Measurements from ENCODE around the gene ALDH3B1.
A peak's percentile ranks its signal among the peaks of the same experiment; 100 is the strongest.

The ALDH3B1 gene

GRCh38 chr11:68013611-68014156 is 3.6 kb downstream of the ALDH3B1 start:
- DNase-seq (ENCODE audit: low read depth in 2 of 2): no peak

GRCh38 chr11:68014157-68014946 is 4.2 kb downstream of the ALDH3B1 start:
- DNase-seq (ENCODE audit: low read depth in 2 of 2): no peak

GRCh38 chr11:68014947-68015447 is 4.9 kb downstream of the ALDH3B1 start:
- DNase-seq (ENCODE audit: low read depth in 2 of 2): no peak

- no peak for DNase-seq (ENCODE audit: low read depth in 2 of 2)
Observed at GRCh38 chr11:68015467-68015866, 5.3 kb downstream of the ALDH3B1 start.

- no peak for DNase-seq (ENCODE audit: low read depth in 2 of 2)
Observed at GRCh38 chr11:68016161-68016903, 6.2 kb downstream of the ALDH3B1 start.

- no peak for DNase-seq (ENCODE audit: low read depth in 2 of 2)
Observed at GRCh38 chr11:68016904-68017817, 7.0 kb downstream of the ALDH3B1 start.

GRCh38 chr11:68017980-68018729 is 8.0 kb downstream of the ALDH3B1 start:
- no peak for DNase-seq (ENCODE audit: low read depth in 2 of 2)

GRCh38 chr11:68018730-68019190 is 8.6 kb downstream of the ALDH3B1 start:
- DNase-seq (ENCODE audit: low read depth in 2 of 2): no peak

GRCh38 chr11:68019486-68019885 is 9.4 kb downstream of the ALDH3B1 start:
- no peak for DNase-seq (ENCODE audit: low read depth in 2 of 2)

GRCh38 chr11:68020575-68020974 is 10.4 kb downstream of the ALDH3B1 start:
- DNase-seq (ENCODE audit: low read depth in 2 of 2): no peak

GRCh38 chr11:68021167-68021787 is 11.2 kb downstream of the ALDH3B1 start:
- no peak for DNase-seq (ENCODE audit: low read depth in 2 of 2)

GRCh38 chr11:68022531-68022930 is 12.4 kb downstream of the ALDH3B1 start:
- no peak for DNase-seq (ENCODE audit: low read depth in 2 of 2)

GRCh38 chr11:68024508-68024907 is 14.4 kb downstream of the ALDH3B1 start:
- no peak for DNase-seq (ENCODE audit: low read depth in 2 of 2)

- DNase-seq (ENCODE audit: low read depth in 2 of 2): no peak
Observed at GRCh38 chr11:68025047-68025446, 14.9 kb downstream of the ALDH3B1 start.

- DNase-seq (ENCODE audit: low read depth in 2 of 2): no peak
Observed at GRCh38 chr11:68026391-68027105, 16.4 kb downstream of the ALDH3B1 start.

- no peak for DNase-seq (ENCODE audit: low read depth in 2 of 2)
Observed at GRCh38 chr11:68027667-68028066, 17.5 kb downstream of the ALDH3B1 start.

- no peak for DNase-seq (ENCODE audit: low read depth in 2 of 2)
Observed at GRCh38 chr11:68028802-68029545, 18.8 kb downstream of the ALDH3B1 start.

- DNase-seq (ENCODE audit: low read depth in 2 of 2): peak; percentile 93 to 96
Observed at GRCh38 chr11:68030318-68031143, 20.4 kb downstream of the ALDH3B1 start, which contains the start of gene NDUFS8. Gene NDUFS8, plus strand, starts transcription at chr11:68030681. Its CDS starts 1,471 bp downstream, at chr11:68032152.

Data from activated CD4-positive, alpha-beta T cell treated with anti-CD3 and anti-CD28 coated beads for 24 hours (primary cell).